K562 (cell line): ENCODE data around the gene PRKAR2B. TPM values are rescaled to one million over a fixed set of nuclear protein-coding genes. Genes with fewer than 3 reads are reported as not detected.
A peak's percentile ranks its signal among the peaks of the same experiment; 100 is the strongest.

Source experiments
- CTBP1 ChIP-seq: fragments of 450-650 bp; IDR thresholded peaks from 2 replicates; pipeline ENCODE4 v1.6.1; 2016; ENCODE audit warnings: borderline replicate concordance
- FOXK2 ChIP-seq, 2 experiments: fragments of 450-650 bp; IDR thresholded peaks in 1 of 2; conservative IDR thresholded peaks in 1 of 2; 2 replicates each; pipeline ENCODE4 v1.6.1; 2016; ENCODE audit warnings: low read depth in 2 of 2, mild to moderate bottlenecking in 1 of 2
- MAFK ChIP-seq: IDR thresholded peaks from 2 replicates; pipeline ENCODE4 v1.6.1; 2011; ENCODE audit warnings: low read length, improper control_type of control experiment
- NRF1 ChIP-seq, 2 experiments: fragments of 450-650 bp; IDR thresholded peaks in 1 of 2; conservative IDR thresholded peaks in 1 of 2; 2 replicates each; pipeline ENCODE4 v1.6.1; 2014; ENCODE audit warnings: mild to moderate bottlenecking in 2 of 2
- POLR2A ChIP-seq: fragments of 450-650 bp; conservative IDR thresholded peaks from 2 replicates; pipeline ENCODE4 v1.6.1; 2016
- SOX6 ChIP-seq: fragments of 450-650 bp; IDR thresholded peaks from 2 replicates; pipeline ENCODE4 v1.6.1; 2014; ENCODE audit warnings: mild to moderate bottlenecking
- ZNF324 ChIP-seq: fragments of 250-450 bp; sonication (Bioruptor Pico); IDR thresholded peaks from 2 replicates; pipeline ENCODE4 v1.4.0; 2020; ENCODE audit warnings: mild to moderate bottlenecking
- polyA plus RNA-seq, 8 experiments: library from polyadenylated mRNA; depleted of rRNA in 4 of 8; stranded (reverse) in 5 of 8; unstranded in 3 of 8; fragments of >200 nt; fragmentation: Nextera tagmentation in 2 of 8; fragmentation: Illumina TruSeq in 1 of 8; extraction: Ambion mirVana in 2 of 8; extraction: Trizol in 1 of 8; gene quantifications; 2 replicates each; pipeline versions ENCODE4 v1.2.1 to v1.2.3, GENCODE V29; 2011 to 2014; ENCODE audit warnings: inconsistent platforms in 1 of 8, missing spikeins in 1 of 8
- total RNA-seq, 7 experiments: library from RNA; depleted of rRNA in 6 of 7; stranded (reverse); fragments of >200 nt in 6 of 7; fragmentation: Illumina TruSeq in 2 of 7; extraction: Trizol in 2 of 7; gene quantifications; 2 replicates each; pipeline versions ENCODE4 v1.2.1 to v1.2.3, GENCODE V29; 2011 to 2021; ENCODE audit warnings: low replicate concordance in 1 of 7
- TF ChIP-seq, protein P1 (sequence below): fragments of 450-650 bp; conservative IDR thresholded peaks from 2 replicates; pipeline ENCODE4 v1.6.1; 2016; ENCODE audit warnings: missing genetic modification characterization, low read depth, mild to moderate bottlenecking, missing compliant biosample characterization, moderate library complexity
- TF ChIP-seq, protein P2 (sequence below): fragments of 450-650 bp; IDR thresholded peaks from 2 replicates; pipeline ENCODE4 v1.6.1; 2016; ENCODE audit warnings: low read depth
- TF ChIP-seq, protein P3 (sequence below): fragments of 450-650 bp; IDR thresholded peaks from 2 replicates; pipeline ENCODE4 v1.7.1; 2018; ENCODE audit warnings: mild to moderate bottlenecking, low read depth; ENCODE audit not compliant: partially characterized antibody
- TF ChIP-seq, protein P4 (sequence below), 2 experiments: fragments of 450-650 bp in 1 of 2; sonication (generic) in 1 of 2; formaldehyde crosslinking; conservative IDR thresholded peaks; 2 replicates each; pipeline versions ENCODE4 v1.4.0 to v1.8.1; 2020 to 2022; ENCODE audit warnings: mild to moderate bottlenecking in 1 of 2, missing genetic modification reagents in 1 of 2

Gene PRKAR2B
- total and polyA plus RNA-seq, 9 of the 15 experiments (the other 6 are each of a cell fraction or from before 2014, with no cell fraction given): 59.0 to 173 (median 129) TPM

DNA sequence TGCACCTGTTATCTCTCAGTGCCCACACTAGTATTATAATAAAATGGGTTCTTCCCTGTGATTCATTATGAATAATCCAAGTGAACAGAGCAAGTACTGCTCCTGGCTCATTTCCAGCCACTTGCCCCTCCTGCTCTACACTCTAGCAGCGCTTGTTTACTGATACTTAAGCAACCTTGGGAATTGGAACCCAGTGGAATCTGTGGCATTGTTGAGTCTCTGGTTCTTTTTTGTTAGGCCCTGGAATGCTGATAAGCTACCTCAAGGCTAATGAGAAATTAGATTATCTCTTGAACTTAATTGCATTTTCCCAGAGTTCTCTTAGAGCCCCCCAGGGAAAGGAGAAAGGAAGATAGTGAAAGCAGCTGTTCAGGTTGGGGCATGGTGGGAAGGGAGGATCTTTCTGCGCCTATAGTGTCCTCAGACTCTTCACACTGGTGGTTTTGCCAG, 34.0 kb downstream of the PRKAR2B start (continued):
- TF ChIP-seq FOXK2 (conservative IDR thresholded peaks at IDR 0.05 in 1 of 2, IDR thresholded peaks at IDR 0.05 in 1 of 2; ENCODE audit: low read depth in 2 of 2) (peak; percentile 79 to 80; a peak in 3 of 4 replicates), MAFK (no peak), NRF1 (conservative IDR thresholded peaks at IDR 0.05 in 1 of 2, IDR thresholded peaks at IDR 0.05 in 1 of 2) (no peak; a peak in 1 of 4 replicates), SOX6 (peak; percentile 66; the same call in 1 of the 2 replicates), POLR2A (no peak), CTBP1 (0 out of 2 replicates have a peak, but pooled peaks have one; percentile 9), ZNF324 (CRISPR knock-in tag) (no peak)
- TF ChIP-seq, protein P1, sequence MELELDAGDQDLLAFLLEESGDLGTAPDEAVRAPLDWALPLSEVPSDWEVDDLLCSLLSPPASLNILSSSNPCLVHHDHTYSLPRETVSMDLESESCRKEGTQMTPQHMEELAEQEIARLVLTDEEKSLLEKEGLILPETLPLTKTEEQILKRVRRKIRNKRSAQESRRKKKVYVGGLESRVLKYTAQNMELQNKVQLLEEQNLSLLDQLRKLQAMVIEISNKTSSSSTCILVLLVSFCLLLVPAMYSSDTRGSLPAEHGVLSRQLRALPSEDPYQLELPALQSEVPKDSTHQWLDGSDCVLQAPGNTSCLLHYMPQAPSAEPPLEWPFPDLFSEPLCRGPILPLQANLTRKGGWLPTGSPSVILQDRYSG: no peak
- TF ChIP-seq, protein P2, sequence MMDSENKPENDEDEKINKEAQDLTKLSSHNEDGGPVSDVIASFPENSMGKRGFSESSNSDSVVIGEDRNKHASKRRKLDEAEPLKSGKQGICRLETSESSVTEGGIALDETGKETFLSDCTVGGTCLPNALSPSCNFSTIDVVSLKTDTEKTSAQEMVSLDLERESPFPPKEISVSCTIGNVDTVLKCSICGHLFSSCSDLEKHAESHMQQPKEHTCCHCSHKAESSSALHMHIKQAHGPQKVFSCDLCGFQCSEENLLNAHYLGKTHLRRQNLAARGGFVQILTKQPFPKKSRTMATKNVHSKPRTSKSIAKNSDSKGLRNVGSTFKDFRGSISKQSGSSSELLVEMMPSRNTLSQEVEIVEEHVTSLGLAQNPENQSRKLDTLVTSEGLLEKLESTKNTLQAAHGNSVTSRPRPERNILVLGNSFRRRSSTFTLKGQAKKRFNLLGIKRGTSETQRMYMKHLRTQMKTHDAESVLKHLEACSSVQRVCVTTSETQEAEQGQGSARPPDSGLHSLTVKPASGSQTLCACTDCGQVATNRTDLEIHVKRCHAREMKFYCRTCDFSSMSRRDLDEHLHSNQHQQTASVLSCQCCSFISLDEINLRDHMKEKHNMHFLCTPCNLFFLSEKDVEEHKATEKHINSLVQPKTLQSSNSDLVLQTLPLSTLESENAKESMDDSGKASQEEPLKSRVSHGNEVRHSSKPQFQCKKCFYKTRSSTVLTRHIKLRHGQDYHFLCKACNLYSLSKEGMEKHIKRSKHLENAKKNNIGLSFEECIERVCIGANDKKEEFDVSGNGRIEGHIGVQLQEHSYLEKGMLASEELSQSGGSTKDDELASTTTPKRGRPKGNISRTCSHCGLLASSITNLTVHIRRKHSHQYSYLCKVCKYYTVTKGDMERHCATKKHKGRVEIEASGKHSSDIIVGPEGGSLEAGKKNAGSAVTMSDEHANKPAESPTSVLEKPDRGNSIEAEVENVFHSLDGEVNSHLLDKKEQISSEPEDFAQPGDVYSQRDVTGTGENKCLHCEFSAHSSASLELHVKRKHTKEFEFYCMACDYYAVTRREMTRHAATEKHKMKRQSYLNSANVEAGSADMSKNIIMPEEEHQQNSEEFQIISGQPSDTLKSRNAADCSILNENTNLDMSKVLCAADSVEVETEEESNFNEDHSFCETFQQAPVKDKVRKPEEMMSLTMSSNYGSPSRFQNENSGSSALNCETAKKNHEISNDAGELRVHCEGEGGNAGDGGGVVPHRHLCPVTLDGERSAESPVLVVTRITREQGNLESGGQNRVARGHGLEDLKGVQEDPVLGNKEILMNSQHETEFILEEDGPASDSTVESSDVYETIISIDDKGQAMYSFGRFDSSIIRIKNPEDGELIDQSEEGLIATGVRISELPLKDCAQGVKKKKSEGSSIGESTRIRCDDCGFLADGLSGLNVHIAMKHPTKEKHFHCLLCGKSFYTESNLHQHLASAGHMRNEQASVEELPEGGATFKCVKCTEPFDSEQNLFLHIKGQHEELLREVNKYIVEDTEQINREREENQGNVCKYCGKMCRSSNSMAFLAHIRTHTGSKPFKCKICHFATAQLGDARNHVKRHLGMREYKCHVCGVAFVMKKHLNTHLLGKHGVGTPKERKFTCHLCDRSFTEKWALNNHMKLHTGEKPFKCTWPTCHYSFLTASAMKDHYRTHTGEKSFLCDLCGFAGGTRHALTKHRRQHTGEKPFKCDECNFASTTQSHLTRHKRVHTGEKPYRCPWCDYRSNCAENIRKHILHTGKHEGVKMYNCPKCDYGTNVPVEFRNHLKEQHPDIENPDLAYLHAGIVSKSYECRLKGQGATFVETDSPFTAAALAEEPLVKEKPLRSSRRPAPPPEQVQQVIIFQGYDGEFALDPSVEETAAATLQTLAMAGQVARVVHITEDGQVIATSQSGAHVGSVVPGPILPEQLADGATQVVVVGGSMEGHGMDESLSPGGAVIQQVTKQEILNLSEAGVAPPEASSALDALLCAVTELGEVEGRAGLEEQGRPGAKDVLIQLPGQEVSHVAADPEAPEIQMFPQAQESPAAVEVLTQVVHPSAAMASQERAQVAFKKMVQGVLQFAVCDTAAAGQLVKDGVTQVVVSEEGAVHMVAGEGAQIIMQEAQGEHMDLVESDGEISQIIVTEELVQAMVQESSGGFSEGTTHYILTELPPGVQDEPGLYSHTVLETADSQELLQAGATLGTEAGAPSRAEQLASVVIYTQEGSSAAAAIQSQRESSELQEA: no peak
- TF ChIP-seq, protein P3, sequence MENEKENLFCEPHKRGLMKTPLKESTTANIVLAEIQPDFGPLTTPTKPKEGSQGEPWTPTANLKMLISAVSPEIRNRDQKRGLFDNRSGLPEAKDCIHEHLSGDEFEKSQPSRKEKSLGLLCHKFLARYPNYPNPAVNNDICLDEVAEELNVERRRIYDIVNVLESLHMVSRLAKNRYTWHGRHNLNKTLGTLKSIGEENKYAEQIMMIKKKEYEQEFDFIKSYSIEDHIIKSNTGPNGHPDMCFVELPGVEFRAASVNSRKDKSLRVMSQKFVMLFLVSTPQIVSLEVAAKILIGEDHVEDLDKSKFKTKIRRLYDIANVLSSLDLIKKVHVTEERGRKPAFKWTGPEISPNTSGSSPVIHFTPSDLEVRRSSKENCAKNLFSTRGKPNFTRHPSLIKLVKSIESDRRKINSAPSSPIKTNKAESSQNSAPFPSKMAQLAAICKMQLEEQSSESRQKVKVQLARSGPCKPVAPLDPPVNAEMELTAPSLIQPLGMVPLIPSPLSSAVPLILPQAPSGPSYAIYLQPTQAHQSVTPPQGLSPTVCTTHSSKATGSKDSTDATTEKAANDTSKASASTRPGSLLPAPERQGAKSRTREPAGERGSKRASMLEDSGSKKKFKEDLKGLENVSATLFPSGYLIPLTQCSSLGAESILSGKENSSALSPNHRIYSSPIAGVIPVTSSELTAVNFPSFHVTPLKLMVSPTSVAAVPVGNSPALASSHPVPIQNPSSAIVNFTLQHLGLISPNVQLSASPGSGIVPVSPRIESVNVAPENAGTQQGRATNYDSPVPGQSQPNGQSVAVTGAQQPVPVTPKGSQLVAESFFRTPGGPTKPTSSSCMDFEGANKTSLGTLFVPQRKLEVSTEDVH: no peak
- TF ChIP-seq, protein P4, sequence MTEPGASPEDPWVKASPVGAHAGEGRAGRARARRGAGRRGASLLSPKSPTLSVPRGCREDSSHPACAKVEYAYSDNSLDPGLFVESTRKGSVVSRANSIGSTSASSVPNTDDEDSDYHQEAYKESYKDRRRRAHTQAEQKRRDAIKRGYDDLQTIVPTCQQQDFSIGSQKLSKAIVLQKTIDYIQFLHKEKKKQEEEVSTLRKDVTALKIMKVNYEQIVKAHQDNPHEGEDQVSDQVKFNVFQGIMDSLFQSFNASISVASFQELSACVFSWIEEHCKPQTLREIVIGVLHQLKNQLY (CRISPR knock-in tag; conservative IDR thresholded peaks at IDR 0.05): 0 out of 4 replicates have a peak, but pooled peaks of 1 of the 2 experiments have one; percentile 6
